NCI-H524 treated with DMSO at 0.1 percent for 48 hours (cell line): ENCODE data around the gene PRRC2A.

Experiments used
- DNase-seq: peaks from one replicate; lab custom pipeline; 2025; lab: John Stamatoyannopoulos, UW

PRRC2A gene

DNA sequence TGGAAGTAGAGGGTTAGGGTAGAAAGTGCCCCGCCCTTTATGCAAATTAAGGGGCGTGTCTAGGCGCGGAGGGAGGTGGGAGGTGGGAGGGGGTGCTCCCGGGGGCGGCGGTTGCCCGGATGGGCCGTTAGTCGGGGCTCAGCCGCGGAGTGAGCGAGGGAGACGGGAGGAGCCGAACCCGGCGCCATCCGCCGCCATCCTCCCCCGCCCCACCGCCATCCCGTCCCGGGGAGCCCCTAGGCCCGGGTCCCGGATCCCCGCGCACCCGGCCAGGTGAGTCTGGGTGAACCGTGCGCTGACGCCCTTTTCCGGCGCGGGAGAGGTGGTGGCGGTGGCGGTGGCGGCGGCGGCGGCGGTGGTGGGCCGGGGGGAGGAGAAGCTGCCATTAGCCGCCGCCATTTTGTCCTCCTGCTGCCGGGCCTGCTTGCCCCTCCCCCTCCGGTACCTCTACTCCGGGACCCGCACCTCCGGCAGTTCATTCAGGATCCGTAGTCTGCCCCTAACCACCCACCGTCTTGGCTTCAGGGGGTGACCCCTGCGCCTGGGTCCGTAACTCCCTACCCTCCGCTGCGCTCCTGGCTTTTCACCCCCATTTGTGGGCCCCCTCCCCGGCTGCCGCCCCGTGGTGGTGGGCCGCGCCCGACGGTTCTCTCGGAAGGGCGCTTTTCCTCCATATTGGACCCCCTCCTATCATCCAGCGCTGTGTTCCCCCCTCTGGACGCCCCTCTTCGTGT, at the start of gene PRRC2A:
Gene PRRC2A, plus strand, starts transcription at position 130 of the 734 bp plus-strand sequence. CDS start 2,075 bp downstream, outside the sequence.
- no peak for DNase-seq

DNA sequence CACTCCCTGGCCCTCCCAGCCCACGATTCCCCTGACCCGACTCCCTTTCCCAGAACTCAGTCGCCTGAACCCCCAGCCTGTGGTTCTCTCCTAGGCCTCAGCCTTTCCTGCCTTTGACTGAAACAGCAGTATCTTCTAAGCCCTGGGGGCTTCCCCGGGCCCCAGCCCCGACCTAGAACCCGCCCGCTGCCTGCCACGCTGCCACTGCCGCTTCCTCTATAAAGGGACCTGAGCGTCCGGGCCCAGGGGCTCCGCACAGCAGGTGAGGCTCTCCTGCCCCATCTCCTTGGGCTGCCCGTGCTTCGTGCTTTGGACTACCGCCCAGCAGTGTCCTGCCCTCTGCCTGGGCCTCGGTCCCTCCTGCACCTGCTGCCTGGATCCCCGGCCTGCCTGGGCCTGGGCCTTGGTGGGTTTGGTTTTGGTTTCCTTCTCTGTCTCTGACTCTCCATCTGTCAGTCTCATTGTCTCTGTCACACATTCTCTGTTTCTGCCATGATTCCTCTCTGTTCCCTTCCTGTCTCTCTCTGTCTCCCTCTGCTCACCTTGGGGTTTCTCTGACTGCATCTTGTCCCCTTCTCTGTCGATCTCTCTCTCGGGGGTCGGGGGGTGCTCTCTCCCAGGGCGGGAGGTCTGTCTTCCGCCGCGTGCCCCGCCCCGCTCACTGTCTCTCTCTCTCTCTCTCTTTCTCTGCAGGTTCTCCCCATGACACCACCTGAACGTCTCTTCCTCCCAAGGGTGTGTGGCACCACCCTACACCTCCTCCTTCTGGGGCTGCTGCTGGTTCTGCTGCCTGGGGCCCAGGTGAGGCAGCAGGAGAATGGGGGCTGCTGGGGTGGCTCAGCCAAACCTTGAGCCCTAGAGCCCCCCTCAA, 48.2 kb upstream of the PRRC2A start, which contains the start of gene LTA:
Gene LTA, plus strand, starts transcription at position 249 of the 871 bp plus-strand sequence. Its CDS starts 454 bp downstream, at position 703.
- no peak for DNase-seq

DNA sequence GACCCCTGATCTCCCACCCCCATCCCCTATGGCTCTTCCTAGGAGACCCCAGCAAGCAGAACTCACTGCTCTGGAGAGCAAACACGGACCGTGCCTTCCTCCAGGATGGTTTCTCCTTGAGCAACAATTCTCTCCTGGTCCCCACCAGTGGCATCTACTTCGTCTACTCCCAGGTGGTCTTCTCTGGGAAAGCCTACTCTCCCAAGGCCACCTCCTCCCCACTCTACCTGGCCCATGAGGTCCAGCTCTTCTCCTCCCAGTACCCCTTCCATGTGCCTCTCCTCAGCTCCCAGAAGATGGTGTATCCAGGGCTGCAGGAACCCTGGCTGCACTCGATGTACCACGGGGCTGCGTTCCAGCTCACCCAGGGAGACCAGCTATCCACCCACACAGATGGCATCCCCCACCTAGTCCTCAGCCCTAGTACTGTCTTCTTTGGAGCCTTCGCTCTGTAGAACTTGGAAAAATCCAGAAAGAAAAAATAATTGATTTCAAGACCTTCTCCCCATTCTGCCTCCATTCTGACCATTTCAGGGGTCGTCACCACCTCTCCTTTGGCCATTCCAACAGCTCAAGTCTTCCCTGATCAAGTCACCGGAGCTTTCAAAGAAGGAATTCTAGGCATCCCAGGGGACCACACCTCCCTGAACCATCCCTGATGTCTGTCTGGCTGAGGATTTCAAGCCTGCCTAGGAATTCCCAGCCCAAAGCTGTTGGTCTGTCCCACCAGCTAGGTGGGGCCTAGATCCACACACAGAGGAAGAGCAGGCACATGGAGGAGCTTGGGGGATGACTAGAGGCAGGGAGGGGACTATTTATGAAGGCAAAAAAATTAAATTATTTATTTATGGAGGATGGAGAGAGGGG, 47.0 kb upstream of the PRRC2A start:
- DNase-seq, result no peak

DNA sequence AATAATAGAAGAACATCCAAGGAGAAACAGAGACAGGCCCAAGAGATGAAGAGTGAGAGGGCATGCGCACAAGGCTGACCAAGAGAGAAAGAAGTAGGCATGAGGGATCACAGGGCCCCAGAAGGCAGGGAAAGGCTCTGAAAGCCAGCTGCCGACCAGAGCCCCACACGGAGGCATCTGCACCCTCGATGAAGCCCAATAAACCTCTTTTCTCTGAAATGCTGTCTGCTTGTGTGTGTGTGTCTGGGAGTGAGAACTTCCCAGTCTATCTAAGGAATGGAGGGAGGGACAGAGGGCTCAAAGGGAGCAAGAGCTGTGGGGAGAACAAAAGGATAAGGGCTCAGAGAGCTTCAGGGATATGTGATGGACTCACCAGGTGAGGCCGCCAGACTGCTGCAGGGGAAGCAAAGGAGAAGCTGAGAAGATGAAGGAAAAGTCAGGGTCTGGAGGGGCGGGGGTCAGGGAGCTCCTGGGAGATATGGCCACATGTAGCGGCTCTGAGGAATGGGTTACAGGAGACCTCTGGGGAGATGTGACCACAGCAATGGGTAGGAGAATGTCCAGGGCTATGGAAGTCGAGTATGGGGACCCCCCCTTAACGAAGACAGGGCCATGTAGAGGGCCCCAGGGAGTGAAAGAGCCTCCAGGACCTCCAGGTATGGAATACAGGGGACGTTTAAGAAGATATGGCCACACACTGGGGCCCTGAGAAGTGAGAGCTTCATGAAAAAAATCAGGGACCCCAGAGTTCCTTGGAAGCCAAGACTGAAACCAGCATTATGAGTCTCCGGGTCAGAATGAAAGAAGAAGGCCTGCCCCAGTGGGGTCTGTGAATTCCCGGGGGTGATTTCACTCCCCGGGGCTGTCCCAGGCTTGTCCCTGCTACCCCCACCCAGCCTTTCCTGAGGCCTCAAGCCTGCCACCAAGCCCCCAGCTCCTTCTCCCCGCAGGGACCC, 46.1 kb upstream of the PRRC2A start:
- DNase-seq, result no peak

DNA sequence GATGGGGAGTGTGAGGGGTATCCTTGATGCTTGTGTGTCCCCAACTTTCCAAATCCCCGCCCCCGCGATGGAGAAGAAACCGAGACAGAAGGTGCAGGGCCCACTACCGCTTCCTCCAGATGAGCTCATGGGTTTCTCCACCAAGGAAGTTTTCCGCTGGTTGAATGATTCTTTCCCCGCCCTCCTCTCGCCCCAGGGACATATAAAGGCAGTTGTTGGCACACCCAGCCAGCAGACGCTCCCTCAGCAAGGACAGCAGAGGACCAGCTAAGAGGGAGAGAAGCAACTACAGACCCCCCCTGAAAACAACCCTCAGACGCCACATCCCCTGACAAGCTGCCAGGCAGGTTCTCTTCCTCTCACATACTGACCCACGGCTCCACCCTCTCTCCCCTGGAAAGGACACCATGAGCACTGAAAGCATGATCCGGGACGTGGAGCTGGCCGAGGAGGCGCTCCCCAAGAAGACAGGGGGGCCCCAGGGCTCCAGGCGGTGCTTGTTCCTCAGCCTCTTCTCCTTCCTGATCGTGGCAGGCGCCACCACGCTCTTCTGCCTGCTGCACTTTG, 45.1 kb upstream of the PRRC2A start, which contains the start of gene TNF:
Gene TNF, plus strand, starts transcription at position 231 of the 567 bp plus-strand sequence. Its CDS starts 177 bp downstream, at position 408.
- DNase-seq, result no peak

DNA sequence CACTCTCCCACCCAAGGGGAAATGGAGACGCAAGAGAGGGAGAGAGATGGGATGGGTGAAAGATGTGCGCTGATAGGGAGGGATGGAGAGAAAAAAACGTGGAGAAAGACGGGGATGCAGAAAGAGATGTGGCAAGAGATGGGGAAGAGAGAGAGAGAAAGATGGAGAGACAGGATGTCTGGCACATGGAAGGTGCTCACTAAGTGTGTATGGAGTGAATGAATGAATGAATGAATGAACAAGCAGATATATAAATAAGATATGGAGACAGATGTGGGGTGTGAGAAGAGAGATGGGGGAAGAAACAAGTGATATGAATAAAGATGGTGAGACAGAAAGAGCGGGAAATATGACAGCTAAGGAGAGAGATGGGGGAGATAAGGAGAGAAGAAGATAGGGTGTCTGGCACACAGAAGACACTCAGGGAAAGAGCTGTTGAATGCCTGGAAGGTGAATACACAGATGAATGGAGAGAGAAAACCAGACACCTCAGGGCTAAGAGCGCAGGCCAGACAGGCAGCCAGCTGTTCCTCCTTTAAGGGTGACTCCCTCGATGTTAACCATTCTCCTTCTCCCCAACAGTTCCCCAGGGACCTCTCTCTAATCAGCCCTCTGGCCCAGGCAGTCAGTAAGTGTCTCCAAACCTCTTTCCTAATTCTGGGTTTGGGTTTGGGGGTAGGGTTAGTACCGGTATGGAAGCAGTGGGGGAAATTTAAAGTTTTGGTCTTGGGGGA, 44.4 kb upstream of the PRRC2A start:
- no peak for DNase-seq

DNA sequence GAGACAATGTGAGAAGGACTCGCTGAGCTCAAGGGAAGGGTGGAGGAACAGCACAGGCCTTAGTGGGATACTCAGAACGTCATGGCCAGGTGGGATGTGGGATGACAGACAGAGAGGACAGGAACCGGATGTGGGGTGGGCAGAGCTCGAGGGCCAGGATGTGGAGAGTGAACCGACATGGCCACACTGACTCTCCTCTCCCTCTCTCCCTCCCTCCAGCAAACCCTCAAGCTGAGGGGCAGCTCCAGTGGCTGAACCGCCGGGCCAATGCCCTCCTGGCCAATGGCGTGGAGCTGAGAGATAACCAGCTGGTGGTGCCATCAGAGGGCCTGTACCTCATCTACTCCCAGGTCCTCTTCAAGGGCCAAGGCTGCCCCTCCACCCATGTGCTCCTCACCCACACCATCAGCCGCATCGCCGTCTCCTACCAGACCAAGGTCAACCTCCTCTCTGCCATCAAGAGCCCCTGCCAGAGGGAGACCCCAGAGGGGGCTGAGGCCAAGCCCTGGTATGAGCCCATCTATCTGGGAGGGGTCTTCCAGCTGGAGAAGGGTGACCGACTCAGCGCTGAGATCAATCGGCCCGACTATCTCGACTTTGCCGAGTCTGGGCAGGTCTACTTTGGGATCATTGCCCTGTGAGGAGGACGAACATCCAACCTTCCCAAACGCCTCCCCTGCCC, 43.5 kb upstream of the PRRC2A start:
- DNase-seq, result no peak

DNA sequence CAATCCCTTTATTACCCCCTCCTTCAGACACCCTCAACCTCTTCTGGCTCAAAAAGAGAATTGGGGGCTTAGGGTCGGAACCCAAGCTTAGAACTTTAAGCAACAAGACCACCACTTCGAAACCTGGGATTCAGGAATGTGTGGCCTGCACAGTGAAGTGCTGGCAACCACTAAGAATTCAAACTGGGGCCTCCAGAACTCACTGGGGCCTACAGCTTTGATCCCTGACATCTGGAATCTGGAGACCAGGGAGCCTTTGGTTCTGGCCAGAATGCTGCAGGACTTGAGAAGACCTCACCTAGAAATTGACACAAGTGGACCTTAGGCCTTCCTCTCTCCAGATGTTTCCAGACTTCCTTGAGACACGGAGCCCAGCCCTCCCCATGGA, 42.9 kb upstream of the PRRC2A start:
- no peak for DNase-seq

DNA sequence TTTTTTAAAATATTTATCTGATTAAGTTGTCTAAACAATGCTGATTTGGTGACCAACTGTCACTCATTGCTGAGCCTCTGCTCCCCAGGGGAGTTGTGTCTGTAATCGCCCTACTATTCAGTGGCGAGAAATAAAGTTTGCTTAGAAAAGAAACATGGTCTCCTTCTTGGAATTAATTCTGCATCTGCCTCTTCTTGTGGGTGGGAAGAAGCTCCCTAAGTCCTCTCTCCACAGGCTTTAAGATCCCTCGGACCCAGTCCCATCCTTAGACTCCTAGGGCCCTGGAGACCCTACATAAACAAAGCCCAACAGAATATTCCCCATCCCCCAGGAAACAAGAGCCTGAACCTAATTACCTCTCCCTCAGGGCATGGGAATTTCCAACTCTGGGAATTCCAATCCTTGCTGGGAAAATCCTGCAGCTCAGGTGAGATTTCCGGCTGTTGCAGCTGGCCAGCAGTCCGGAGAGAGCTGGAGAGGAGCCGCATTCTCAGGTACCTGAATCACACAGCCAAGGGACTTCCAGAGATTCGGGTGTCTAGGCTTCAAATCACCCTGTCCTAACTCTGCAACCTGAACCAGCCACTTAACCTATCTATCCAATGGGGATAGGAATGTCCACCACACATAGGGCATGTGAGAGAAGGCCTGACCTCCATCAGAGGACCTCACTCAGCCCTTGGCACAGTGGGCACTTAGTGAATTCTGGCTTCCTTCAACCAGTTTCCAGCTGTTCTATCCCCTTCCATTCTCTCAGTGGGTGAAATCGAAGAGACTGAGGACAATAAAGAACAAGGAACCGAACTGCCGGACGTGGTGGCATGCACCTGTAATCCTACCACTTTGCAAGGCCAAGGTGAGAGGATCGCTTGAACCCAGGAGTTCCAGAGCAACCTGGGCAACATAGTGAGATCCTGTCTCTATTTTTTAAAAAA, 42.1 kb upstream of the PRRC2A start:
- no peak for DNase-seq

DNA sequence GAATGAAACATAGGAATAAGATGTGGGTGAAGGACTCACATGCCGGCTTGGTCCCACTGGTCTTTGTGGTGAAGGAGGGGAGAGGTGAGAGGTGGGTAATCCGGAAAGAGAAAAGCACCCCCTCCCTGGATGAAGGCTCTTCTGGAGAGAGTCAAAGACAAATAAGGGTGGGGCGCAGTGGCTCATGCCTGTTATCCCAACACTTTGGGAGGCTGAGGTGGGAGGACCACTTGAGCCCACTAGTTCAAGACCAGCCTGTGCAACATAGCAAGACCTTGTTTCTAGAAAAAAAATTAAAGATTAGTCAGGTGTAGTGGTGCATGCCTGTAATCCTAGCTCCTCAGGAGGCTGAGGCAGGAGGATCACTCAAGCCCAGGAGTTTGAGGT, 41.4 kb upstream of the PRRC2A start:
- DNase-seq, result no peak

DNA sequence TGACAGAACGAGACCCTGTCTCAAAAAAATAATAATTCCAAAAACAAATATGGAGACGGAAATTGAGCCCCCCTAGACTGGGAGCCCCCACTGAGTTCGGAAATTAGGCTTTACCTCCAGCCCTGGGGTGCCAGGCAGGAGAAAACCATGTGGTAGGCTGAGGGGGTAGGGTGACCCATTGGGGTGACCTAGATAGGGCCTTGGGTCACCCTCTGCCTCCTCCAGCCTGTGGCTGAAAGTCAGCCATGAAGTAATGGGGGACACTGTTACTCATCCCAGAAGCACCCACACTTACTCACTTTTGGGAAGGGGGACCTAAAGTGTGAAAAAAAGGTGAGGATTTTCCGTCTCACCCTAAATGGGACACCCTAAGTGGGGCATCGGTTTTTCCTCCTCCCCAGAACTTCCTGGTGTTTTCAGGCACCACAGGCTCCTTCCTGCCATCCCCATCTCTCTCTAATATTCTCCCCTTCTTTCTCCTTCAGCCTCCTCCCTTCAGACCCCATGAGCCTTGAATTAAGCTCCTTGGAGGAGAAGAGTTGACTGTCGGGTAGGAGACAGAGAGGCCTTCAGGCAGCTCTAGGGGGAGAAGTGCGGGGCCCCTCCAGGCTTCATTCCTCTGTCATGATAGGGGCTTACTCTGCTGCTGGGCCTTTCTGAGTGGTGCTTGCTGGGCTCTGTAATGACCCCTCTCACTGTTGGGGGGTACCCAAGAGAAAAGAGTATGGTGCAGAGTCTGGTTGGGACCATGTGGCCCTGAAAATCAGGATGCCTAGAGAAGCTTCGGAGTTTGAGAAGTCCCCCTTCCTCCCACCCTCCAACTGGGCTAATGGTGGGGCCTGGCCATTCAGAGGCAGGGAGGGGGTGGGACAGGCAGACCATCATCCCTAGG, 40.7 kb upstream of the PRRC2A start:
- DNase-seq, result no peak

DNA sequence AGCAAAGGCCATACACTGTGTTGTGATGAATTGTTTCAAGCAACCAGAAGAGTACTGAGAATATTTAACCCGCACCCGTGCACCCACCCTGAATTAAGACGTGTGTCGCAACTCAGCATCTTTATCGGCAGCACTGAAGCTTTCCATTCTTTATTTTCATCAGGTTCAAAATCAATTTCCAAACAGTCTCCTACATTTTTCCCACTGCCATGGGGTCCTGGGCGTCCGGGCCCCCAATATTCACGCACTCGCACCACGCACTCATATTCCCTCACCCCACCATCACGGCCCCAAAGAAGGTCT, 40.1 kb upstream of the PRRC2A start:
- no peak for DNase-seq

DNA sequence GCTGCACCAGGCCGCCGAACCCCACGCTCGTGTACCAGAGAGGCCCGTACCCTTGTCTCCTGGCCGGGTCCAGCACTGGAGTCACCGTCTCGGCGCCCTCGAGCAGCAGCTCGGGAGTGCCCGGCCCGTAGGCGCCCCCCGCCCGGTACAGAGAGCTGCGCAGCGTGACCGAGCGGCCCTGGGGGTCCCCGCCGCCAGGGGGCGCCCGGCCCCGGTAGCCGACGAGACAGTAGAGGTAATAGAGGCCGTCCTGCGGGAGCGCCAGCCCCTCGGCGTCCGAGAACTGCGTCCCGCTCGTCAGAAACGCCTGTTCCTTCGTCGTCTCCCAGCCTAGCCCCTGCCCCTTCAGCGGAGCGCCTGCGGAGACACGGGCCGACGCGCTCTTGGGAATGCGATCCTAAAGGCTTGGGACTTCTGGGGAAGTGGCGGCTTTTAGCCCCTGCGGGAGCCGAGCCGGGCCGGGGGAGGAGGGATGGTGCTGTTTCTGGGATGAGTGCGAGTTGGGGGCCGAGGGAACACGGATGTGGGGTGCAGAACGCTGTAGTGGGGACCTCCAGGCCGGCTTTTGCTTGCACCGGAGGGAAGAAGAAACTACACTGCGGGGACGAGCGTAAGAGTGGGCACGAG, 39.6 kb upstream of the PRRC2A start:
- no peak for DNase-seq

DNA sequence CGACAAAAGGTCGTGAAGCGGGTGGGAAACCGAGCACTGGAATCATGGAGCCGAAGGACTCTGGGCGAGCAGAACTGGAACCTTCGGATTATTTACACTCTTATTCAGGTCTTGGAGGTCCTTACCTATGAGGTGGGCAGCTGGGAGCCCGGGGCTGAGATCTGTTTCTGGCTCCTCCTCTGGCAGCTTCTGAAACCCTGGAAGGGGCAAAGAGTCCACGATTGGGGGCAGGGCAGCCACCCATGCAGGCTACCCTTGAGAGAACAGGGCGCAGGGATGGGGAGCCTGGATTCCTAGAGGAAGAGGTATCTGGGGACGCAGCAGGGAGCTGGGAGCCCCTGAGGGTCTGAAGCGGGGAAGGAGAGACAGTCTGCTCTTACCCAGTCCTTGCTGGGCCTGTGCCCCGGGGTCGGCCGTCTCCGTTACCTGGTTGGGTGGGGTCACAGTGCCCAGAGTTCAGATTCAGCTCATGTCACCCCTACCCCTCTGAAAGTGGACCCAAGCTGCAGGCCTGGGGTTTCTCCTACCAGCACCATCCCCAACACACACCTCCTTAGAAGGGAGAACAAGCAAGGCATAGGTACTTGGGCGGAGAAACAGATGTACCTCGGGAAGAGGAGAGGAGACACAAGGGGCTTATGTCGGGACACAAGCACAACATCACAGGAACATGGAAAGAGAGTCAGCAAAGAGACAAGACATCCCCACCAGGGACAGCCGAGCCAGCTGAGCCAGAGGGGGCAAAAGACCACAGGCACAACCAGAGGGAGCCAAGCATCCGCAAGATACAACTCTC, 38.9 kb upstream of the PRRC2A start:
- DNase-seq, result no peak

DNA sequence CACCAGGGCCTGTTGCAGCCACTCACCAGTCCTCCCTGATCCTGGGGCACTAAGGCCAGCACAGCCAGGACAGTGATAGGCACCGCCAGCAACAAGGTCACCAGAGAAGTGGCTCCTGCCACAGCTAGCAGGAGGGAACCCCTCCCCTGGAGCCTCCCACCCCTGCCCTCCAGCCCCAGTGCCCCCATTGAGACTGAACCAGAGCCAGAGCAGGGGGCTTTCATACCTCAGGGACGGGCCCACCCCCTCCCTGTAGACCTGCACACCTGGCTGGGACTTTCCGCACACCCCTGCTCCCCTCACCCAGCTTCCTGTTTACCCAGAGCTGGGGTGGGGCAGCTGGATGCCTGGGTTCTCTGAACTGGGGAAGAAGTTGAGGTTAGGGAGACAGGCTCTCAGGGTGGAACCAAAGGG, 38.3 kb upstream of the PRRC2A start, which contains the start of gene LTB:
Gene LTB, minus strand, starts transcription at position 195 of the 414 bp plus-strand sequence. Its CDS starts 7 bp downstream, at position 188.
- no peak for DNase-seq

DNA sequence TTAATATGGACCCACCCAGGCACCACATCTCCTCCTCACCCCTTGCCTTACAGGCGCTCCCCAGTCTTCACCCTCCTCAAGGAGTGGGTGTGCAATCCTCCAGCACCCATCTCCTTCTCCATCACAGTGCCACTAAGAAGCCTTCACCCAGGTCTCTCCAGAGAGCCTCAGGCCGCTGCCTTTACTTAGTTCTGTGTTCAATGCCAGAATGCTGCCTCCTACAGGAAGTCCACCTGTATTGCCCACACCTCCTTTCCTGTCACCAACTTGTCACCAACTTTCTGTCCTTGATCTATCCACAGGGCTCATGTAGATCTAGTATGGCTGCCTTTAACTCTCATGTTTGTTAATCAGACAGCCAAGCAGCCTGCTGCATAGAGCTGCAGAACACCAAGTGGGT, 35.0 kb upstream of the PRRC2A start:
- DNase-seq, result no peak
